RWPE2 (cell line): ENCODE data around the gene ZFPM1.

Experiments used
- ATAC-seq: fragments of 200-7000 bp; cut with Tn5 transposase; 3 replicates; pipeline ENCODE4 v1.9.1; 2021; ENCODE audit warnings: low read depth
- DNase-seq: peaks from one replicate; pipeline ENCODE4 v3.0.0-alpha.2; 2020; ENCODE audit warnings: low spot score
- H3K27ac ChIP-seq: fragments of 450-650 bp; 2 replicates; pipeline ENCODE4 v1.5.1; 2017; ENCODE audit warnings: mild to moderate bottlenecking; ENCODE audit not compliant: poor library complexity, severe bottlenecking
- H3K27me3 ChIP-seq: fragments of 250-450 bp; sonication (Bioruptor Pico); 2 replicates; pipeline ENCODE4 v1.5.1; 2021; ENCODE audit warnings: mild to moderate bottlenecking, moderate library complexity; ENCODE audit not compliant: insufficient read depth, poor library complexity, severe bottlenecking
- H3K36me3 ChIP-seq: fragments of 250-450 bp; sonication (Bioruptor Pico); 2 replicates; pipeline ENCODE4 v1.5.1; 2020; ENCODE audit warnings: low read depth, mild to moderate bottlenecking, moderate library complexity
- H3K4me1 ChIP-seq: fragments of 250-450 bp; sonication (Bioruptor Pico); 2 replicates; pipeline ENCODE4 v1.5.1; 2021; ENCODE audit warnings: mild to moderate bottlenecking, moderate library complexity; ENCODE audit not compliant: insufficient read depth, poor library complexity, severe bottlenecking
- H3K4me3 ChIP-seq: fragments of 250-450 bp; sonication (Bioruptor Pico); 2 replicates; pipeline ENCODE4 v1.5.1; 2021; ENCODE audit warnings: mild to moderate bottlenecking, moderate library complexity; ENCODE audit not compliant: severe bottlenecking
- H3K9me3 ChIP-seq: fragments of 250-450 bp; sonication (Bioruptor Pico); 2 replicates; pipeline ENCODE4 v1.5.1; 2021; ENCODE audit warnings: mild to moderate bottlenecking, moderate library complexity; ENCODE audit not compliant: severe bottlenecking
- CTCF ChIP-seq: fragments of 450-650 bp; IDR thresholded peaks from one replicate; pipeline ENCODE4 v1.5.1; 2017; ENCODE audit warnings: mild to moderate bottlenecking, moderate library complexity; ENCODE audit not compliant: poor library complexity, severe bottlenecking

ZFPM1 gene

GRCh38 chr16:88558457-88559442 lies 105.7 kb downstream of the ZFPM1 start:
- Histone ChIP-seq H3K4me1 (peaks cover 4% of the 10 kb centered on the region), H3K4me3 (no peak overlapping the region), H3K27me3 (peaks cover 16% of the 10 kb centered on the region), H3K27ac (no peak overlapping the region), H3K9me3 (no peaks in the 10 kb centered on the region), H3K36me3 (no peaks in the 10 kb centered on the region)
- DNase-seq: no peak
- TF ChIP-seq CTCF: peak; percentile 41
- ATAC-seq: peak; percentile 38; the same call in 1 of the 3 replicates

- Histone ChIP-seq H3K4me1 (peaks cover 4% of the 10 kb centered on the region), H3K27me3 (no peaks in the 10 kb centered on the region), H3K4me3 (no peak overlapping the region), H3K27ac (no peak overlapping the region), H3K36me3 (no peaks in the 10 kb centered on the region), H3K9me3 (no peaks in the 10 kb centered on the region)
- no peak for TF ChIP-seq CTCF
- DNase-seq (no peak), ATAC-seq (0 out of 3 replicates have a peak, but pooled peaks have one; percentile 28)
Measured at GRCh38 chr16:88560714-88561484, 107.8 kb downstream of the ZFPM1 start.

DNA sequence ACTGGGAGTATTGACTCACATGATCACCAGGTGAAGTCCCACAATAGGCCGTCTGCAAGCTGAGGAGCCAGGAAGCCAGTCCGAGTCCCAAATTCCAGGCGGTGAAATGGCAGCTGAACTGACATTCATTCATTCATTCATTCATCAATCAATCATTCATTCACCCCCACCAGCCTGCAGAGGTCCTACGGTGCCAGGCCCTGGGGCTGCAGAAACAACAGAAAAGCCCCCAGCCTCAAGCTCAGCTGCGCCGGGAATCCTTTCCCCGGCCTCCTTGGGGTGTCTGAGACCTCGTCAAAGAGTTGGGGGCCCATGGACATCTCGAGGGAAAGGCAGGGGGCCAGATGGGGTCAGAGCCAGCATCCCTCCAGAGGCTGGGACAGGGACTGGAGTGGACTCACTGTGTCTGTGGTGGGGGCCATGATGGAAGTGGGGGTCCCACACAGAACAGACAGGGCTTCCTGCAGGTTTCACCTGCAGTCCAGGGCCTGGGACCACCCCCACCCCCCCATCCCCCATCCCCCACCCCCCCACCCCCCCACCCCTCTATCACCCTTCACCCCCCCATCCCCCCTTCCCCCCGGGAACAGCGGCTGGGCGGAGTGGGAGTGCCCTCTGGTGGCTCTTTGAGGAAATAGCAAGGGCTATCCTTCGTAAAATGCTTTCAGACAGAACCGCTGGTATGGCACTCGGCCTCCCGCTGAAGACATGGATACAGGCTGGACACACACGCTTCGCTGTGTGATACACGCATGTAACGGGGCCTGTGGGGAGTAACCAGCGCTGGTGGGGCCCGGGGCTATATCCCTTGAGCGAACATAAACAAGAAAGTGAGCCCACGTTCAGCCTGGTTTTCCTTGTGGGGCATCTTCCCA lies 108.6 kb downstream of the ZFPM1 start:
- TF ChIP-seq CTCF: peak; percentile 59
- ATAC-seq (peak; percentile 42; the same call in 2 of the 3 replicates), DNase-seq (no peak)
- Histone ChIP-seq H3K9me3 (no peaks in the 10 kb centered on the region), H3K36me3 (no peaks in the 10 kb centered on the region), H3K4me1 (peaks cover 4% of the 10 kb centered on the region), H3K27ac (no peak overlapping the region), H3K27me3 (no peaks in the 10 kb centered on the region), H3K4me3 (peak overlapping the region; percentile 14)

DNA sequence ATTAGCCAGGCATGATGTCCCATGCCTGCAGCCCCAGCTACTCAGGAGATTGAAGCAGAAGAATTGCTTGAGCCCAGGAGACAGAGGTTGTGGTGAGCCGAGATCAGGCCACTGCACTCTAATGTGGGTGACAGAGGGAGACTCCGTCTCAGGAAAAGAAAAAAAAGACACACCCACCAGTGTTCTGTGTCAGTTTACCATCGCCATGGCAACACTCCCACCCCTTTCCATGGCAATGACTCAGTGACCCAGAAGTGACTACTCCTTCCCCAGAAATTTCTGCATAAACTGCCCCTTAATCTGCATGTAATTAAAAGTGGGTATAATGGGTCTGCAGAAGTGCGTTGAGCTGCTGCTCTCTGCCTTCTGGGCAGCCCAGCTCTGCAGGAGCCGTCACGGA lies 113.1 kb downstream of the ZFPM1 start:
- TF ChIP-seq CTCF: no peak
- peaks cover 10% of the 10 kb centered on the region for H3K4me1 ChIP-seq
- no peaks in the 10 kb centered on the region for H3K27me3 ChIP-seq
- DNase-seq (no peak), ATAC-seq (no peak)
- H3K36me3 ChIP-seq: no peaks in the 10 kb centered on the region
- H3K27ac ChIP-seq: no peak overlapping the region
- no peak overlapping the region for H3K4me3 ChIP-seq
- H3K9me3 ChIP-seq: no peaks in the 10 kb centered on the region
